Activated CD4-positive, alpha-beta T cell treated with anti-CD3 and anti-CD28 coated beads, Interleukin-2, amount 50 U/mL, for 16 hours (primary cell): ENCODE measurements around the gene EFCAB5.
A peak's percentile ranks its signal among the peaks of the same experiment; 100 is the strongest.
"Not testable (repeated sequence)": the region's sequence is repeated elsewhere in the genome, so short reads cannot be mapped to it uniquely, and the experiment has no call there.

Experiments
- DNase-seq: peaks from one replicate; pipeline ENCODE4 v3.0.0-alpha.2; 2020

Gene EFCAB5

GRCh38 chr17:29941334-29941733, at the start of gene EFCAB5:
Gene EFCAB5, plus strand, starts transcription at chr17:29941634. Its CDS starts 163 bp downstream, at chr17:29941797.
- no peak for DNase-seq

DNA sequence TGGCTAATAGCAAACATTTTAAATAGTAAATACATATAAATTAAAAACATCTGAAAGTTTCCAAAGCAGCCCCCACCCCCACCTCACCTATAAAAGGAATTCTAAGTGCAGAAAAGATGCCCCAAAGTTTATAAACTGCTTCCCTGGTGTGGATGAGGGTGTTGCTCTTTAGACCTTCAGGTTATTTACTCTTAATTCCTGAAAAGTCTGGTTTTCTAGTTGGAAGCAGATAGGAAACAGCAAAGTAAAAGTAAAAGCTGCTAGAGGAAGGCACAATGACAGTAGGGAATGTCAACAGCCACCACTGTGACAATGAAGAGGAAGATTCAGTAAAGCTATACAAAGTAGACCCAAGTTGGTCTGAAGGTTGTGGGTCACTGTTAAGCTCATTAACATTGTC, 49.2 kb upstream of the EFCAB5 start:
- DNase-seq, result no peak

GRCh38 chr17:29897136-29897535, 44.3 kb upstream of the EFCAB5 start:
- not testable (repeated sequence) for DNase-seq

DNA sequence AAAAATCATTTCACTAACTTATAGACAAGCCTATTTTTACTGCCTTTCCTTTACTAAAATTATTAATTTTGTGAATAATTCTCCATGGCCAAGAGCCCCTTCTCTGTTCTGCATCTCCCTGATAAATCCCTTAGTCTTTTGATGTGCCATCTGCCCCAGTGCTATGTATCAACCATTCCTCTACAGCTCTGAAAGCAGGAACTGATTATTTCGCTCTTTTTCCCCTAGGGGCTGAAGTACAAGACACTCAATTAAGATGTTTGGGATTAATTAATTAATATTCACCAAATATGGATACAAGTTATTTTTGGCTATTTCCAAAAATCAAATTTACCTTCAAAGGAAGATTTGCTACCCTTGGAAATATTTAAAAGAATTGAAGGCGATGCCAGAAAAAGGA, 38.0 kb upstream of the EFCAB5 start:
- no peak for DNase-seq

GRCh38 chr17:29905086-29905878, 36.2 kb upstream of the EFCAB5 start:
- no peak for DNase-seq

DNA sequence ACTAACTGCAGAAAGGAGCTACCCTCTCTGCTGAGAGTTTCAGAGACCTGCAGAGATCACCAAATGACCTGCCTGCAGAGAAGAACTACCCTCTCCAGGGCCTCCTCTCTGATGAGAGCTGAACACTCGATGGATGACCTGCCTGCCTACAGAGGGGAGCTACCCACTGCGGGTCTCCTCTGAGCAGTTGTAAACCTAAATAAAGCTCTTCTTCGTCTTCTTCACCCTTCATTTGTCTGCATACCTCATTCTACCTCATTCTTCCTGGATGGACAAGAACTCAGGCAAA, 35.6 kb upstream of the EFCAB5 start:
- DNase-seq, result no peak

GRCh38 chr17:29906969-29907368, 34.5 kb upstream of the EFCAB5 start:
- no peak for DNase-seq

GRCh38 chr17:29909236-29910003, 32.0 kb upstream of the EFCAB5 start:
- no peak for DNase-seq

GRCh38 chr17:29911641-29912177, 29.7 kb upstream of the EFCAB5 start:
- DNase-seq, result no peak

GRCh38 chr17:29914819-29915537, 26.5 kb upstream of the EFCAB5 start:
- no peak for DNase-seq

GRCh38 chr17:29918016-29918415, 23.4 kb upstream of the EFCAB5 start:
- DNase-seq, result no peak

- no peak for DNase-seq
Observed at GRCh38 chr17:29918922-29919856, 22.2 kb upstream of the EFCAB5 start.

DNA sequence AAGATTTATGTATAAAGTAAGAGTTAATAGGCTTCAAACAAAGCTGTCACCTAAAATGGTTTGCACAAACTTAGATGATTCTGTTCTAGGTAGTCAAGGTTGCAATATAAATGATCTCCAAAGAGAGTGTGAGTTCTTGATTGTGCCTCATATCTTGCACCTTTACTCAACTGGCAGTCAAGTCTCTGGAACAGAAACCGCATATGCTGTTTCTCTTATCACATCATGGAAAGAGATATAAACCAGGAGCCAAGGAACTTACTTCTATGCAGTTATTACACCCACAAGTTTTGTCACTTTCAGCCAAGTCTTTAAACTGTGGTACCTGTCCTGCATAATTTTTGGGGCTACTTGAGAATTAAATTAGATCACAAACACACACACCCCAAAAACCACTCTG, 16.6 kb upstream of the EFCAB5 start:
- DNase-seq, result no peak

DNA sequence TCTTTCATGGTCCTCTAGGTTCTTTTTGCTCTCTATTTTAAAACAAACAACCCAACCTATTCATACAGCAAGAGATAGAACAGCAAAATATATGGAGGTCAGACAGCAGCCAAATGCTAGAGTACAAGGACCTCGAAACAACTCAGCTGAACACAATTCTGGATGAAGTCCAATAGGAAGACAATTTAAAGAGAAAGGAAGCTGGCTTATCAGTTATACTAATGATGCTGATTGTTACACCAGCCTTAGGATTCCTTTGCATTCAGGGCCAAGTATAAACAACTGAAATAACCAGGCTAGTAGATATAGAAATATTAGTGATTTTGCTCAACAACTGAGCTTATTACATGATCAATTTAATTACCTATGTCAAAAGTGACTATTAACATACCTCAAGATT, 13.9 kb upstream of the EFCAB5 start:
- no peak for DNase-seq

- peak; percentile 41 for DNase-seq
Observed at GRCh38 chr17:29929006-29929532, 12.4 kb upstream of the EFCAB5 start.

- DNase-seq, result peak; percentile 91
Observed at GRCh38 chr17:29929533-29930408, 11.7 kb upstream of the EFCAB5 start, which contains the start of gene SSH2. Gene SSH2, minus strand, starts transcription at chr17:29930228. Its CDS starts 228 bp downstream, at chr17:29930000.

DNA sequence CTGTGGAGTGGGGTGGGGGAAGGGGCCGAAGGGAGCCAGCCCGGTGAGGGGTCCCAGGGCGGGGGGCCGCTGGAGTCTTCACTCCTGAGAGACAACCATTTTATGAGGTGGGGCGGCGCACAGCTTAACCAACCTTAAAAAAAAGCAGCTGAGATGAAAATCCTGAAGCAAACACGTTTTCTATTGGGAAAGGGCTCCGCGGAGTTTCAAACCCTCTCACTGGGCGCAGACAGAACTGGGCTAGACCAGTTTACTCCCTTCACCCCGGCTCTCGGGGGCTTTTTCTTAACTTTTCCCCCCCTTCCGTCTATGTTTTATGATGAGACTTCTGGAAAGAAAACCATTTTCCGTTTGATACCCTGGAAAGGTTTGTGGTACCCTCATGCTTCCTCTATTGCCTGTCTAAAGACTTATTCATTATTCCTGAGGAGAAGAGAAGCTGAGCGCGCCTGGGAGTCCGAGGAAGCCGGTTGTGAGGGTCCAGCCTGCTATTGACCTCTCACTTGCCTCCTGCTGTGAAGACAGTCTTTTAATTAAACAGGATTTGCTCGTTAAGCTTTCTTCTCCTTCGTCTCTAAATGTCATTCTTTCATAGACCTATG, 10.9 kb upstream of the EFCAB5 start:
- DNase-seq, result no peak

GRCh38 chr17:29931231-29931932, 10.1 kb upstream of the EFCAB5 start:
- DNase-seq, result peak; percentile 84

GRCh38 chr17:29933379-29933778, 8.1 kb upstream of the EFCAB5 start:
- DNase-seq, result no peak

DNA sequence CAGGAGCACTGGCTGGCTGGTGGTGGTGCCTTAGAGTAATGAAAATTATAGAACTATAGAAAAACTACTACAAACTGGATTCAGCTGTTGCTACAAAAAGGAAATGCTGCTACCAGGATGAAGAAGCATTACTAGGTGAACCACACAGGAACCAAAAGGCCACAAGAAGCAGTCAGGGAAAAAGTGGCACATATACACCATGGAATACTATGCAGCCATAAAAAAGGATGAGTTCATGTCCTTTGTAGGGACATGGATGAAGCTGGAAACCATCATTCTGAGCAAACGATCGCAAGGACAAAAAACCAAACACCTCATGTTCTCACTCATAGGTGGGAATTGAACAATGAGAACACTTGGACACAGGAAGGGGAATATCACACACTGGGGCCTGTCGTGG, 5.5 kb upstream of the EFCAB5 start:
- DNase-seq, result not testable (repeated sequence)
